ENCODE data around the gene SWT1.
"Not testable (repeated sequence)": the region's sequence is repeated elsewhere in the genome, so short reads cannot be mapped to it uniquely, and the experiment has no call there.

SWT1 gene

GRCh38 chr1:185166106-185166505 is 9.1 kb downstream of the SWT1 start:
- no peak overlapping the region for H3K27ac ChIP-seq
- TF ChIP-seq, protein P1, sequence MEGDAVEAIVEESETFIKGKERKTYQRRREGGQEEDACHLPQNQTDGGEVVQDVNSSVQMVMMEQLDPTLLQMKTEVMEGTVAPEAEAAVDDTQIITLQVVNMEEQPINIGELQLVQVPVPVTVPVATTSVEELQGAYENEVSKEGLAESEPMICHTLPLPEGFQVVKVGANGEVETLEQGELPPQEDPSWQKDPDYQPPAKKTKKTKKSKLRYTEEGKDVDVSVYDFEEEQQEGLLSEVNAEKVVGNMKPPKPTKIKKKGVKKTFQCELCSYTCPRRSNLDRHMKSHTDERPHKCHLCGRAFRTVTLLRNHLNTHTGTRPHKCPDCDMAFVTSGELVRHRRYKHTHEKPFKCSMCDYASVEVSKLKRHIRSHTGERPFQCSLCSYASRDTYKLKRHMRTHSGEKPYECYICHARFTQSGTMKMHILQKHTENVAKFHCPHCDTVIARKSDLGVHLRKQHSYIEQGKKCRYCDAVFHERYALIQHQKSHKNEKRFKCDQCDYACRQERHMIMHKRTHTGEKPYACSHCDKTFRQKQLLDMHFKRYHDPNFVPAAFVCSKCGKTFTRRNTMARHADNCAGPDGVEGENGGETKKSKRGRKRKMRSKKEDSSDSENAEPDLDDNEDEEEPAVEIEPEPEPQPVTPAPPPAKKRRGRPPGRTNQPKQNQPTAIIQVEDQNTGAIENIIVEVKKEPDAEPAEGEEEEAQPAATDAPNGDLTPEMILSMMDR (IDR thresholded peaks at IDR 0.05): no peak
- no peak for DNase-seq (ENCODE audit: low spot score)
- no peak overlapping the region for H3K4me3 ChIP-seq

DNA sequence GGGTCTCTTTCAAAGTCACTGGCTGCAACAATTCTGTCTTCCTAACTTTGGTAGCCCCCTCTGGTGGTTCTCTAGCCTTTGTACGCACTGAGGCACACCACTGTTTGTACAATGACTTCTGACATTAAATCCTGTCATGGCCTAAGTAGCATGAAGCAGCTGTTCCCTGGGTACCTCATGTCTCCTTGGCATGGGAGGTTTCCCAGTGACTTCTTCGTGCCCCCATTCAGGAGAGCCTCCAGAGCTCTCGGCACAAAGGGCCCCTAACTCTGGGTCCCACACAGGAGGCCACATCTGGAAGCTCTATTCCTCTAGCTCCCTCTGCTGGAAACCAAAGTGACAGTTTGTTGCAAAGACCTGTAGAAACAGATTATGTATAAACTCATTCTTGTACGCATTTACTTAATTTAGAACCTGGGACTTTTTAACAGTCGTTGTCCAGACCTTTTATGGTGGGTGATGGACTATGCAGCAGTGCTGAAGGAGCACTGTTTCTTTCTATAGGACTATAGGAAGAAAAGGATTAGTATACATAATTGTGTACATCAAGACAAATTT is 13.4 kb downstream of the SWT1 start:
- DNase-seq (ENCODE audit: low spot score): no peak
- Histone ChIP-seq H3K4me3 (no peak overlapping the region), H3K27ac (no peak overlapping the region)
- TF ChIP-seq, protein P1 (IDR thresholded peaks at IDR 0.05): no peak

- H3K27ac ChIP-seq: no peak overlapping the region
- no peak overlapping the region for H3K4me3 ChIP-seq
- DNase-seq (ENCODE audit: low spot score): no peak
- TF ChIP-seq, protein P1 (IDR thresholded peaks at IDR 0.05): no peak
Observed at GRCh38 chr1:185193756-185194155, 36.8 kb downstream of the SWT1 start.

DNA sequence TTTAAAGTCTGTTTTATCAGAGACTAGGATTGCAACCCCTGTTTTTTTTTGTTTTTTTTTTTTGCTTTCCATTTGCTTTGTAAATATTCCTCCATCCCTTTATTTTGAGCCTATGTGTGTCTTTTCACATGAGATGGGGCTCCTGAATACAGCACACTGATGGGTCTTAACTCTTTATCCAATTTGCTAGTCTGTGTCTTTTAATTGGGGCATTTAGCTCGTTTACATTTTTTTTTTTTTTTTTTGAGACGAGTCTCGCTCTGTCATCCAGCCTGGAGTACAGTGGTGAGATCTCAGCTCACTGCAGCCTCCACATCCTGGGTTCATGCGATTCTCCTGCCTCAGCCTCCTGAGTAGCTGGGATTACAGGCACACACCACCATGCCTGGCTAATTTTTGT is 41.7 kb downstream of the SWT1 start:
- DNase-seq (ENCODE audit: low spot score); H3K4me3 ChIP-seq; H3K27ac ChIP-seq: not testable (repeated sequence)

DNA sequence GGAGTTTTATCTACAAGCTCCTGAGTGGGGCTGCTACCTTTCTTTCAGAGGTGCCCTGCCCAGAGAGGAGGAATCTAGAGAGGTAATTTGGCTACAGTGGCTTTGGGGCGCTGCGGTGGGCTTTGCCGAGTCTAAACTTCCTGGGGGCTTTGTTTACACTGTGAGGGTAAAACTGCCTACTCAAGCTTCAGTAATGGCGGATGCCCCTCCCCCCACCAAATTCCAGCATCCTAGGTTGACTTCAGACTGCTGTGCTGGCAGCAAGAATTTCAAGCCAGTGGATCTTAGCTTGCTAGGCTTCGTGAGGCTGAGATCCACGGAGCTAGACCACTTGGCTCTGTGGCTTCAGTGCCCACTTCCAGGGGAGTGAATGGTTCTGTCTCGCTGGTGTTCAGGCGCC is 43.9 kb downstream of the SWT1 start:
- no peak overlapping the region for H3K27ac ChIP-seq
- no peak overlapping the region for H3K4me3 ChIP-seq
- TF ChIP-seq, protein P1 (IDR thresholded peaks at IDR 0.05): no peak
- no peak for DNase-seq (ENCODE audit: low spot score)

GRCh38 chr1:185207170-185207569 is 50.2 kb downstream of the SWT1 start:
- H3K4me3 ChIP-seq: no peak overlapping the region
- TF ChIP-seq, protein P1 (IDR thresholded peaks at IDR 0.05): no peak
- H3K27ac ChIP-seq: no peak overlapping the region
- DNase-seq (ENCODE audit: low spot score): no peak

- TF ChIP-seq, protein P1 (IDR thresholded peaks at IDR 0.05): no peak
- no peak for DNase-seq (ENCODE audit: low spot score)
- H3K4me3 ChIP-seq: no peak overlapping the region
- H3K27ac ChIP-seq: no peak overlapping the region
Observed at GRCh38 chr1:185207980-185208602, 51.1 kb downstream of the SWT1 start.
